Measurements from ENCODE around the gene WDR86. TPM values are rescaled to one million over a fixed set of nuclear protein-coding genes. Genes with fewer than 3 reads are reported as not detected.

Gene WDR86
- total RNA-seq, 6 donors from 2014 or later = 1.1 to 17.4 (median 3.9) TPM

- no peak overlapping the region for H3K27ac ChIP-seq
- no peak overlapping the region for H3K4me3 ChIP-seq
- ATAC-seq (ENCODE audit: low FRiP score in 2 of 2) (no peak), DNase-seq (peak in 1 of 2 donors; percentile 81)
- no peaks in the 10 kb centered on the region for H3K9me3 ChIP-seq
- H3K36me3 ChIP-seq = peaks cover 15 to 46% (median 38%) of the 10 kb centered on the region in 4 donors
- WGBS, 2 donors = 88 to 94% methylated on average over 6 to 25 of the region's 25 CpGs
- TF ChIP-seq CTCF (IDR thresholded peaks at IDR 0.05) (no peak), POLR2A (IDR thresholded peaks at IDR 0.05) (no peak), EP300 (IDR thresholded peaks at IDR 0.05) (no peak), POLR2AphosphoS5 (IDR thresholded peaks at IDR 0.05) (no peak)
- peaks cover 14 to 19% (median 16%) of the 10 kb centered on the region in 4 donors for H3K4me1 ChIP-seq
- H3K27me3 ChIP-seq = peaks cover 0 to 19% (median 10%) of the 10 kb centered on the region in 4 donors
These were observed 30.2 kb downstream of the WDR86 start for GRCh38 chr7:151379534-151380198.

GRCh38 chr7:151379193-151379520 is 30.7 kb downstream of the WDR86 start:
- no peak overlapping the region for H3K27ac ChIP-seq

GRCh38 chr7:151378496-151379192 is 31.2 kb downstream of the WDR86 start:
- no peak for DNase-seq
- no peak for TF ChIP-seq POLR2AphosphoS5 (IDR thresholded peaks at IDR 0.05)
- TF ChIP-seq EP300 (IDR thresholded peaks at IDR 0.05) = no peak
- TF ChIP-seq POLR2A (IDR thresholded peaks at IDR 0.05) = no peak
- TF ChIP-seq CTCF (IDR thresholded peaks at IDR 0.05) = no peak
- Histone ChIP-seq H3K9me3 (no peaks in the 10 kb centered on the region), H3K27me3 (peaks cover 0 to 19% (median 10%) of the 10 kb centered on the region in 4 donors), H3K27ac (no peak overlapping the region), H3K4me1 (peaks cover 14 to 19% (median 16%) of the 10 kb centered on the region in 4 donors), H3K4me3 (no peak overlapping the region), H3K36me3 (peaks cover 20 to 57% (median 48%) of the 10 kb centered on the region in 4 donors)
- WGBS, 2 donors = 82 to 89% methylated on average over 17 of the region's 17 CpGs
- no peak for ATAC-seq (ENCODE audit: low FRiP score in 2 of 2)

More at GRCh38 chr7:151379193-151379520, 30.7 kb downstream of the WDR86 start:
- H3K27me3 ChIP-seq = peaks cover 0 to 19% (median 10%) of the 10 kb centered on the region in 4 donors
- no peaks in the 10 kb centered on the region for H3K9me3 ChIP-seq
- ATAC-seq (ENCODE audit: low FRiP score in 2 of 2) (no peak), DNase-seq (no peak)
- 83 to 88% methylated on average over 5 to 6 of the region's 6 CpGs for WGBS, 2 donors
- TF ChIP-seq EP300 (IDR thresholded peaks at IDR 0.05) (no peak), POLR2AphosphoS5 (IDR thresholded peaks at IDR 0.05) (no peak), POLR2A (IDR thresholded peaks at IDR 0.05) (no peak), CTCF (IDR thresholded peaks at IDR 0.05) (no peak)
- H3K4me1 ChIP-seq = peaks cover 14 to 19% (median 16%) of the 10 kb centered on the region in 4 donors
- no peak overlapping the region for H3K4me3 ChIP-seq
- H3K36me3 ChIP-seq = peaks cover 16 to 51% (median 43%) of the 10 kb centered on the region in 4 donors

- Histone ChIP-seq H3K27me3 (peaks cover 0 to 19% (median 10%) of the 10 kb centered on the region in 4 donors), H3K36me3 (peaks cover 21 to 63% (median 52%) of the 10 kb centered on the region in 4 donors), H3K9me3 (no peaks in the 10 kb centered on the region), H3K4me3 (no peak overlapping the region), H3K27ac (no peak overlapping the region), H3K4me1 (peaks cover 14 to 19% (median 16%) of the 10 kb centered on the region in 4 donors)
- 88 to 98% methylated on average over 9 of the region's 9 CpGs for WGBS, 2 donors
- TF ChIP-seq EP300 (IDR thresholded peaks at IDR 0.05) = no peak
- DNase-seq = no peak
- ATAC-seq (ENCODE audit: low FRiP score in 2 of 2) = no peak
These were observed 31.8 kb downstream of the WDR86 start for GRCh38 chr7:151378011-151378410.

GRCh38 chr7:151377406-151377805 is 32.4 kb downstream of the WDR86 start:
- Histone ChIP-seq H3K4me1 (peaks cover 14 to 17% (median 16%) of the 10 kb centered on the region in 4 donors), H3K36me3 (peaks cover 21 to 69% (median 55%) of the 10 kb centered on the region in 4 donors), H3K27me3 (peaks cover 0 to 15% (median 9%) of the 10 kb centered on the region in 4 donors), H3K9me3 (no peaks in the 10 kb centered on the region), H3K27ac (no peak overlapping the region), H3K4me3 (no peak overlapping the region)
- ATAC-seq (ENCODE audit: low FRiP score in 2 of 2) (no peak), DNase-seq (no peak)
- WGBS, 2 donors = 88 to 93% methylated on average over 9 to 12 of the region's 12 CpGs
- TF ChIP-seq CTCF (IDR thresholded peaks at IDR 0.05) (no peak), POLR2A (IDR thresholded peaks at IDR 0.05) (no peak), EP300 (IDR thresholded peaks at IDR 0.05) (no peak), POLR2AphosphoS5 (IDR thresholded peaks at IDR 0.05) (no peak)

All from upper lobe of left lung (tissue), 6 donors.